Left lung (tissue), 10 donors: Measurements from ENCODE around the gene ARFGAP3. TPM values are rescaled to one million over a fixed set of nuclear protein-coding genes. Genes with fewer than 3 reads are reported as not detected.

ENCODE experiments used
- ATAC-seq: fragments of 200-7000 bp; cut with Tn5 transposase; one replicate; pipeline ENCODE4 v1.9.1; 2020; ENCODE audit warnings: moderate library complexity
- DNase-seq, 4 donors: peaks; one replicate each; pipeline ENCODE4 v3.0.0-alpha.2; 2013 to 2020
- H3K27ac ChIP-seq, 2 donors: fragments of 200-600 bp; sonication (generic) in 1 of 2; one replicate each; pipeline versions ENCODE4 v1.5.0 to v1.8.0; 2020 to 2021
- H3K27me3 ChIP-seq, 2 donors: fragments of 200-600 bp; sonication (generic) in 1 of 2; one replicate each; pipeline versions ENCODE4 v1.5.0 to v1.8.0; 2020 to 2021
- H3K36me3 ChIP-seq, 2 donors: fragments of 200-600 bp; sonication (generic) in 1 of 2; one replicate each; pipeline versions ENCODE4 v1.5.0 to v1.8.0; 2020 to 2021
- H3K4me1 ChIP-seq, 2 donors: fragments of 200-600 bp; one replicate each; pipeline ENCODE4 v1.8.0; 2021
- H3K4me3 ChIP-seq, 2 donors: fragments of 200-600 bp; sonication (generic) in 1 of 2; one replicate each; pipeline versions ENCODE4 v1.5.0 to v1.8.0; 2020 to 2021; ENCODE audit warnings: mild to moderate bottlenecking in 1 of 2
- H3K9me3 ChIP-seq, 2 donors: fragments of 200-600 bp; sonication (generic) in 1 of 2; one replicate each; pipeline versions ENCODE4 v1.5.0 to v1.8.0; 2020 to 2021
- CTCF ChIP-seq, 2 donors: fragments of 200-600 bp; sonication (generic) in 1 of 2; IDR thresholded peaks; one replicate each; pipeline versions ENCODE4 v1.5.0 to v1.8.0; 2021; ENCODE audit warnings: antibody characterized with exemption in 2 of 2
- intact Hi-C, 2 donors: fragments of 100-400 bp; cut with DNase I; formaldehyde crosslinking; loops; one replicate each; pipeline versions ENCODE4 v1.11.2 to v1.14.2; 2022
- polyA plus RNA-seq, 6 donors: library from polyadenylated mRNA; unstranded; fragments of 120-200 nt; gene quantifications; one replicate each; pipeline ENCODE4 v1.2.1, GENCODE V29; 2013; ENCODE audit not compliant: insufficient read length in 6 of 6
- total RNA-seq, 2 donors: library from RNA; stranded (reverse); fragmentation: NEBNext Ultra II Directional; extraction: Animal tissue kit (Norgen Biotek cat#: 25700); gene quantifications; one replicate each; pipeline ENCODE4 v1.2.1, GENCODE V29; 2021
- donor health status: DM: no; HTN: yes; CAD: no.
- donor health status: DM: no; HTN: no; CAD: no.

Gene ARFGAP3
- total and polyA plus RNA-seq, 8 donors: 42.4 to 58.1 (median 49.6) TPM

GRCh38 chr22:42794551-42795510, 62.2 kb downstream of the ARFGAP3 start:
- TF ChIP-seq CTCF (IDR thresholded peaks at IDR 0.05): no peak
- H3K9me3 ChIP-seq: no peaks in the 10 kb centered on the region
- intact Hi-C loops: no loop called here
- H3K36me3 ChIP-seq: peaks cover 0 to 63% of the 10 kb centered on the region in 2 donors
- DNase-seq: peak in 1 of 4 donors; percentile 65
- no peak overlapping the region for H3K4me3 ChIP-seq
- ATAC-seq: no peak
- no peaks in the 10 kb centered on the region for H3K27me3 ChIP-seq
- peak overlapping the region in 1 of 2 donors; percentile 23 for H3K27ac ChIP-seq
- H3K4me1 ChIP-seq: peaks cover 0 to 19% of the 10 kb centered on the region in 2 donors

GRCh38 chr22:42793848-42794405, 63.1 kb downstream of the ARFGAP3 start:
- intact Hi-C loops: no loop called here
- no peaks in the 10 kb centered on the region for H3K27me3 ChIP-seq
- TF ChIP-seq CTCF (IDR thresholded peaks at IDR 0.05): no peak
- no peaks in the 10 kb centered on the region for H3K9me3 ChIP-seq
- no peak overlapping the region for H3K4me3 ChIP-seq
- peaks cover 0 to 54% of the 10 kb centered on the region in 2 donors for H3K36me3 ChIP-seq
- peak overlapping the region in 1 of 2 donors; percentile 23 for H3K27ac ChIP-seq
- ATAC-seq: no peak
- peak in 1 of 4 donors; percentile 61 for DNase-seq
- H3K4me1 ChIP-seq: peaks cover 0 to 19% of the 10 kb centered on the region in 2 donors

- intact Hi-C loops: no loop called here
- Histone ChIP-seq H3K27me3 (no peaks in the 10 kb centered on the region), H3K4me1 (peaks cover 0 to 19% of the 10 kb centered on the region in 2 donors), H3K4me3 (no peak overlapping the region), H3K27ac (no peak overlapping the region), H3K9me3 (no peaks in the 10 kb centered on the region), H3K36me3 (peaks cover 0 to 46% of the 10 kb centered on the region in 2 donors)
- peak in 1 of 4 donors; percentile 67 for DNase-seq
- no peak for ATAC-seq
- no peak for TF ChIP-seq CTCF (IDR thresholded peaks at IDR 0.05)
These were observed 63.9 kb downstream of the ARFGAP3 start for GRCh38 chr22:42792909-42793847.

GRCh38 chr22:42792453-42792908, 64.6 kb downstream of the ARFGAP3 start:
- ATAC-seq (no peak), DNase-seq (no peak)
- H3K27me3 ChIP-seq: no peaks in the 10 kb centered on the region
- peaks cover 0 to 39% of the 10 kb centered on the region in 2 donors for H3K36me3 ChIP-seq
- TF ChIP-seq CTCF (IDR thresholded peaks at IDR 0.05): no peak
- H3K9me3 ChIP-seq: no peaks in the 10 kb centered on the region
- intact Hi-C loops: no loop called here
- H3K4me1 ChIP-seq: peaks cover 0 to 17% of the 10 kb centered on the region in 2 donors
- H3K4me3 ChIP-seq: no peak overlapping the region
- H3K27ac ChIP-seq: no peak overlapping the region
